COR-L47 (cell line): ENCODE data around the gene CPTP.

Experiments used
- DNase-seq: peaks from one replicate; lab custom pipeline; 2025; lab: John Stamatoyannopoulos, UW

Gene CPTP

DNA sequence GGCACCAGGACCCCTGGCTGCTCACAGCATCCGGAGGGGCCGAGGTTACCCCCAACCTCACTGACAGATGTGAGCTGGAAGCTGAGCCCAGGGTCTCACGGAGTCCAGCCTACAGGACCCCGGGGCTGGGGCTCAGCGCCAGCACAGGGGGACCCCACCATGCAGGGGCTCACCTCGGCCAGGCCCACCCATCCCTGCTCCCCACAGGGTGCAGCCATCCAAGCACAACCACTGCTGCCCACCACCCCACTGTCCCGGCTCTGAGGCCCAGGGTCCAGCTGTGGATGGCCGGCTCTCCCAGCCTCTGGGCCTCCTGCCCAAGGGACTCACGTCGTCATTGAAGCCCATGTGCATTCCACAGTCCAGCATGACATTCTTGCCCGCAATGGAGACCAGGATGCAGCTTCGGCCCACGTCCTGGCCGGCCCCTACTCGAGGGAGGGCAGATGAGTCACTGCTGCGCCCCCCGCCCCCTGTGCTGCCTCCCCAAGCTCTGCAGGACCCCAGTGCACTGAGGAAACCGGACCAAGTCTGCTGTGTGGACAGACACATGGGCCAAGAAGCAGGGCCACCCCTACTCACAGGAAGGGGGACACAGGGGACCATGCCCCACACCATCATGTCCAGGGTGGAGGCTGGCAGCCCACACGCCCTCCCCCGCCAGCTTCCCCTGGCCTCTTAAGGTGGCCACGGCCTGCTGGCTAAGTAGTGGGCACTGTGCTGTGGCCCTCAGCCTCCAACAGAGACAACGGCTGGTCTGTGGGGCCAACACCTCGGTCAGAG lies 3.7 kb upstream of the CPTP start:
- no peak for DNase-seq

DNA sequence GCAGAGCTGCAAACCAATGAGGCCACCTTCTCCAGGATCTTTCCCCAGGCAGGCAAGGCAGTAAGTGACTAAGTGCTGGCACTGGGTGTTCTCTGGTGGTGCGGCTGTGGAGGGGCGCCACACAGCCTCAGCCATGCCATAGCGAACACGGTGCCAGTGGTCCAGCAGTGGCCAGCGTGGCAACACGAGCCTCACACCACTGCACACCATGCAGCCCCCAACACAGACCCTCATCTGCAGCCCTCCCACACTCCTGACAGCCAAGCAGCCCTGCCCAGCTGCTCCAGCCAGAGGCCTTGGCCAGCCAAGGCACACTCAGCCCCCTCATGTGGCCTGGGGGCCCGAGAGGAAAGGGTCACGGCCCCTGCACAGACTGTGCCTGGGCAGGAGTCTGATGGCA lies 3.1 kb upstream of the CPTP start:
- no peak for DNase-seq

DNA sequence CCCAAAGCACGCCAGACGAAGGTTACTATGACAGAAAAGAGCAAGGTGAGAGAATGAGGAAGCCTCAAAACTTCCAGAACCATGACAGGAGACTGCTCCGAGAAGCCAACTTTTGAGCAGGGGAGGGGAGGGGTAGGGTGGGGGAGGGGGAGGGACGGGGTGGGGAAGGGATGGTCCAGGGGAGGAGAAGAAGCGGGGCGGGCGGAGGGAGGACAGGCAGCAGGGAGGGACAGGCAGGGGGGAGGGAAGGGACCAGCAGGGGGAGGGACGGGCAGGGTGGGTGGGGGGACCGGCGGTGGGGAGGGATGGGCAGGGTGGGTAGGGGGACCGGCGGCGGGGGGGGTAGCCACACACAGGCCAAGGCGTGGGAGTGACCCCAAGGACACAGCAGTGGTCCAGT lies 2.2 kb upstream of the CPTP start:
- no peak for DNase-seq

DNA sequence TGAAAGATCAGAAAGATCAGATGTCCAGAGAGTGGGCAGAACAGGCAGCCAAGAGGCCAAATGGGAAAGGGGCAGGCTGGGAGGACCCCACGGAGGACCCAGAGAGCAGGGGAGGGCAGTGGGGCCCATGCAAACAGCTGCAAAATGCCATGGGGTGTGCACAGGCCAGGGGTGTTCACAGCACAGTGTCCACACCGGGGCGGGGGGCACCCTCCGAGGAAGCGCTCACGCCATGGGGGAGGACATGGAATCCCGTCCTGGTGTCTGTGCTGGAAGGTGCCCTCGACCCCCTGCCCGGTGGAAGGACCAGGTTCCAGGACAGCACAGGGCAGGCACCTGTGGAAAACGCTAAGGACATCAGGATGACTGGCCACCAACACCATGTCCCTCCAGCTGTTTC lies 1.6 kb upstream of the CPTP start:
- no peak for DNase-seq

DNA sequence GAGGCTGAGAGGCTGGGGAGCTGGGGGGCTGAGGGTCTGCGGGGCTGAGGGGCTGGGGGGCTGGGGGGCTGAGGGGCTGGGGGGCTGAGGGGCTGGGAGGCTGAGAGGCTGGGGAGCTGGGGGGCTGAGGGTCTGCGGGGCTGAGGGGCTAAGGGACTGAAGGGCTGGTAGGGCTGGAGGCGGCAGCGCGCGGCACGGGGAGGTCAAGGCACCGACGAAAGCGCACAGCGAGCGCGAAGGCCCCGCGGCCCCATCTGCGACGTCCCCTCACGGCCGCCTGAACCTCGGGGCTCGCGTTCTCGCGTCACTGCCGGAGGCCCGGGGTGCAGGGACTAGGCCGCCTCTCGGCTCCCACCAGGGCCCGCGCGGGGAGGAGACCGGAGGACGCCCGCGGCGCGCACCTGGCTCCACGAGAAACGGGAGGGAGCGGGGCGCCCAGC lies 498 bp upstream of the CPTP start:
- no peak for DNase-seq

DNA sequence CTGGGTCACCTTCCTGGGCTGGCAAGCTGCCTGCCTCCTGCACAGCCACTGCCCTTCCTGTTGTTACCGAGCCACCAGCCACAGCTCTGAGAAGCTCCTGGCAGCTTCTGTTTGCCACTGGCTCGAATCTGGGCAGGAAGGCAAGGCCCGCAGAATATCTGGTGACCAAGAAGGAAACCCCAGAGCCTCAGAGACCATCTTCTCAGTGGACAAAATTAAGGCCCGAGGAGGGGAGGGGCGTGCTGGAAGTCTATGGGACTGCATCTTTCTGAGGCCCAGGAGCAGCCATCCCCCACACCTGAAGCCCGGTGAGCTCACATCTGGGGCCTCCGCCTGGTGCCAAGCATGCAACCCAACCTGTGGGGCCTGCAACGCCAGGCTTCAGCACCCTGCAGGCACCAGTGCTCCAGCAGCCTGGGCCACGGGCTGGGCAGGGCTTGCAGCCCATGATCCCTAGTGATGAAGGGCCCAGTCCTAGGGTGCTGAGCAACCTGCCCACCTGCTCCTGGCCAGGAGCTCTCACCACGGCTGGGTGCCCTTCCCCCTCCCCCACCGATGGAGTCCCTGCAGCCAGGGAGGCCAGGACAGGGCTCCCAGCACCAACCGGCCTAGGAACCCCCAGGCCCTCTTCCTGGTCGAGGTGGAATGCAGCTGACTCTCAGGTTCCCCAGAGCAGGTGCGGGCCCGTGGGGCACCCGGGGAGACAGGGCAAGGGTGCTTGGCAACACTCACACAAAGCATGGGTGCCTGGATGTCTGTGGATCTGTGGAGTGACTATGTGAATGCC lies 879 bp downstream of the CPTP start:
- no peak for DNase-seq

DNA sequence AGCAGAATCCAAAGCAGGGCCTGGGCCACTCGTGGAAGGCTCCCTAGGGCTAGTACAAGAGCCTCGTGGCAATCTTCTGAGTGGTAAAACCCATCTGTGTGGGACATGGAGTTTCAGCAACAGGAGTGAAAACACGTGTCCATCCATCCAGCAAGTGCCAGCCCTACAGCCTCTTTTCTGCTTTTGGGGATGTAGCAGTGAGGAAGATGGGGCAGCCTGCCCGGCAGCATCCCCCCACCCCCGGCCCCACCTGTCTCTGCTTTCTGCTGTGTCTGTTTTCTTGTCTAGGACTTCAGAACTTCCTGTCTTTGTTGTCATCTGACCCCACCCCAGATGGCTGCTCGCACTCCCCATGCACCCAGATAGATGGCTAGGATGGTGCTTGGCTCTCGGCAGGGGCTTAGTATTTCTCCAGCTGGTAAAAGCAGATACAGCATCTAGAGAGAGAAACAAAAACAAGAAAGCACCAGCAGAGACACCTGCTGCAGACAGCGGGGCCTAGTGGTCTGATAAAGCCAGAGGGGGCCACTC lies 1.5 kb downstream of the CPTP start:
- DNase-seq: no peak

DNA sequence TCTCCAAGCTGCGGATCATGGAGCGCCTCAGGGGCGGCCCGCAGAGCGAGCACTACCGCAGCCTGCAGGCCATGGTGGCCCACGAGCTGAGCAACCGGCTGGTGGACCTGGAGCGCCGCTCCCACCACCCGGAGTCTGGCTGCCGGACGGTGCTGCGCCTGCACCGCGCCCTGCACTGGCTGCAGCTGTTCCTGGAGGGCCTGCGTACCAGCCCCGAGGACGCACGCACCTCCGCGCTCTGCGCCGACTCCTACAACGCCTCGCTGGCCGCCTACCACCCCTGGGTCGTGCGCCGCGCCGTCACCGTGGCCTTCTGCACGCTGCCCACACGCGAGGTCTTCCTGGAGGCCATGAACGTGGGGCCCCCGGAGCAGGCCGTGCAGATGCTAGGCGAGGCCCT lies 2.7 kb downstream of the CPTP start:
- no peak for DNase-seq

DNA sequence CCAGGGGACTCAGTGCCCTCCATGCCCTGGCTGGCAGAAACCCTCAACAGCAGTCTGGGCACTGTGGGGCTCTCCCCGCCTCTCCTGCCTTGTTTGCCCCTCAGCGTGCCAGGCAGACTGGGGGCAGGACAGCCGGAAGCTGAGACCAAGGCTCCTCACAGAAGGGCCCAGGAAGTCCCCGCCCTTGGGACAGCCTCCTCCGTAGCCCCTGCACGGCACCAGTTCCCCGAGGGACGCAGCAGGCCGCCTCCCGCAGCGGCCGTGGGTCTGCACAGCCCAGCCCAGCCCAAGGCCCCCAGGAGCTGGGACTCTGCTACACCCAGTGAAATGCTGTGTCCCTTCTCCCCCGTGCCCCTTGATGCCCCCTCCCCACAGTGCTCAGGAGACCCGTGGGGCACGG lies 3.7 kb downstream of the CPTP start:
- no peak for DNase-seq

DNA sequence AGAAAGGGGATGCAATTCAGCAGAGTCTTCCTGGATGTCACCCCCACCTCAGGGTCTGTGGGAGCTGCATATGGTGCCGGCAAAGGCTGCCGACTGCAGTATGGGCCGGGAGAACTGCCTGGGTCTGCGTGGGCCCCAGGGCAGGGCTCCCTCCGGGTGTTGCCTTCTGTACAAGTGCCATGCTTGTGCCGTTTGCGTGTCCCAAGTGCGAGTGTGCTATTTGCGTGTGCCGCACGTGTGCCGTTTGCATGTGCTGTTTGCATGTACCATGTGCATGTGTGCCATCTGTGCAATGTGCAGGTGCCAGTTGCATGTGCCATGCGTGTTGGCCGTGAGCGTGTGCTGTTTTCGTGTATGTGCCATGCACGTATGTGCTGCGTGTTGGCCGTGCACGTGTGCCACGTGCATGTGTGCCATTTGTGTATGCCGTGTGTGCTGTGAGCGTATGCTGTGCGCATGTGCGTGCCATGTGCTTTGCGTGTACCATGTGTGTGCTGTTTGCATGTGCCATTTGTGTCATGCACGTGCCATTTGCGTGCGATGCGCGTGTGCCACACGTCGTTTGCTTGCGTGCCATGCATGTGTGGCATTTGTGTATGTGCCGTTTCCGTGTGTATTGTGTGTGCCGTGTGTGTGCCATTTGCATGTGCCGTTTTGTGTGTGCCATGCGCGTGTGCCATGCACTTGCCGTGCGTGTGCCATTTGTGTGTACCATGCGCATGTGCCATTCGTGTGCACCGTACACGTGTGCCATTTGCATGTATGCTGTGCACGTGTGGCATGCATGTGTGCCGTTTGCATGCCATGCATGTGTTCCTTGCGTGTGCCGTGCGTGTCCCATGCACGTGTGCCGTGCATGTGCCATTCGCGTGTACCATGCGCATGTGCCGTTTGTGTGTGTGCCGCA lies 5.0 kb downstream of the CPTP start:
- no peak for DNase-seq

DNA sequence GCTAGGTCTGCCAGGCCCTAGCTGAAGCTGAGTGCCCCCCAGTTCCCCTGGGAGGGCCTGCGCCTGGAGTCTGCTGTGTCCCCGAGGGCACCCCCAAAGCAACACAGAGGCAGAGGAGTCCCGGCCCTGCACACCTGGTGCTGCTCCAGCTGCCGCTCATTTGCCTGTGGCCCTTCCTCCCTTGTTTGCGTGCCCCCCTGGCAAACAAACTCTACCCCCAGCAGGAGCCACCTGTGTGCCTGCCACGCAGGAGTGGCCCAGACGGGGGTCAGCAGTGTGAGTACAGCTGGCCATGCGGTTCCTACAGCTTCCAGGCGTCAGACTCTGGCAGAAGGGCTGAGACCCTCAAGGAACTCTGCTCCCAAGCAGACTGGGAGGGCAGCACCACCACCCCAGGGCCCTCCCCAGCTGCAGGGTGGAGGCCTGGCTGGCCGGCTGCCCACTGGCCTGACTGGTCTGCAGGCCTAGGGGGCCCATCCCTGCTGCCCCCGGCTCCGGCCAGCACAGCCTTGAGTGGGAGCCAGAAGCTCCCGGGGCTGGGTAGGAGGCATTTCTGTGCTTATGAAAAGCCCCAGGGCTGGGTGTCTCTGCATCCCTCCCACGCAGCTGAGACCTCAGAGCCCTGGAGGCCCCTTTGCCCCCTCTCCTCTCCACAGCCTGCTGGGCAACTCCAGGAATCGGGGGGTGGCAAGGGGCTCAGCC lies 5.9 kb downstream of the CPTP start:
- DNase-seq: no peak

DNA sequence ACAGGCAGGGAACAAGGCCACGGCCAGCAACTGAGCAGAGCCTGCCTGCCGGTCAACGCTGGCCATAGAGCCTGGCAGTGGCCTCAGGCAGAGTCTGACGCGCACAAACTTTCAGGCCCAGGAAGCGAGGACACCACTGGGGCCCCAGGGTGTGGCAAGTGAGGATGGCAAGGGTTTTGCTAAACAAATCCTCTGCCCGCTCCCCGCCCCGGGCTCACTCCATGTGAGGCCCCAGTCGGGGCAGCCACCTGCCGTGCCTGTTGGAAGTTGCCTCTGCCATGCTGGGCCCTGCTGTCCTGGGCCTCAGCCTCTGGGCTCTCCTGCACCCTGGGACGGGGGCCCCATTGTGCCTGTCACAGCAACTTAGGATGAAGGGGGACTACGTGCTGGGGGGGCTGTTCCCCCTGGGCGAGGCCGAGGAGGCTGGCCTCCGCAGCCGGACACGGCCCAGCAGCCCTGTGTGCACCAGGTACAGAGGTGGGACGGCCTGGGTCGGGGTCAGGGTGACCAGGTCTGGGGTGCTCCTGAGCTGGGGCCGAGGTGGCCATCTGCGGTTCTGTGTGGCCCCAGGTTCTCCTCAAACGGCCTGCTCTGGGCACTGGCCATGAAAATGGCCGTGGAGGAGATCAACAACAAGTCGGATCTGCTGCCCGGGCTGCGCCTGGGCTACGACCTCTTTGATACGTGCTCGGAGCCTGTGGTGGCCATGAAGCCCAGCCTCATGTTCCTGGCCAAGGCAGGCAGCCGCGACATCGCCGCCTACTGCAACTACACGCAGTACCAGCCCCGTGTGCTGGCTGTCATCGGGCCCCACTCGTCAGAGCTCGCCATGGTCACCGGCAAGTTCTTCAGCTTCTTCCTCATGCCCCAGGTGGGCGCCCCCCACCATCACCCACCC lies 6.7 kb downstream of the CPTP start, which contains the start of gene TAS1R3:
Gene TAS1R3 (plus strand): TSS at position 213 of the 898 bp plus-strand sequence. CDS start 66 bp downstream, at position 279.
- no peak for DNase-seq

DNA sequence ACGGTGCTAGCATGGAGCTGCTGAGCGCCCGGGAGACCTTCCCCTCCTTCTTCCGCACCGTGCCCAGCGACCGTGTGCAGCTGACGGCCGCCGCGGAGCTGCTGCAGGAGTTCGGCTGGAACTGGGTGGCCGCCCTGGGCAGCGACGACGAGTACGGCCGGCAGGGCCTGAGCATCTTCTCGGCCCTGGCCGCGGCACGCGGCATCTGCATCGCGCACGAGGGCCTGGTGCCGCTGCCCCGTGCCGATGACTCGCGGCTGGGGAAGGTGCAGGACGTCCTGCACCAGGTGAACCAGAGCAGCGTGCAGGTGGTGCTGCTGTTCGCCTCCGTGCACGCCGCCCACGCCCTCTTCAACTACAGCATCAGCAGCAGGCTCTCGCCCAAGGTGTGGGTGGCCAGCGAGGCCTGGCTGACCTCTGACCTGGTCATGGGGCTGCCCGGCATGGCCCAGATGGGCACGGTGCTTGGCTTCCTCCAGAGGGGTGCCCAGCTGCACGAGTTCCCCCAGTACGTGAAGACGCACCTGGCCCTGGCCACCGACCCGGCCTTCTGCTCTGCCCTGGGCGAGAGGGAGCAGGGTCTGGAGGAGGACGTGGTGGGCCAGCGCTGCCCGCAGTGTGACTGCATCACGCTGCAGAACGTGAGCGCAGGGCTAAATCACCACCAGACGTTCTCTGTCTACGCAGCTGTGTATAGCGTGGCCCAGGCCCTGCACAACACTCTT lies 7.6 kb downstream of the CPTP start:
- no peak for DNase-seq

DNA sequence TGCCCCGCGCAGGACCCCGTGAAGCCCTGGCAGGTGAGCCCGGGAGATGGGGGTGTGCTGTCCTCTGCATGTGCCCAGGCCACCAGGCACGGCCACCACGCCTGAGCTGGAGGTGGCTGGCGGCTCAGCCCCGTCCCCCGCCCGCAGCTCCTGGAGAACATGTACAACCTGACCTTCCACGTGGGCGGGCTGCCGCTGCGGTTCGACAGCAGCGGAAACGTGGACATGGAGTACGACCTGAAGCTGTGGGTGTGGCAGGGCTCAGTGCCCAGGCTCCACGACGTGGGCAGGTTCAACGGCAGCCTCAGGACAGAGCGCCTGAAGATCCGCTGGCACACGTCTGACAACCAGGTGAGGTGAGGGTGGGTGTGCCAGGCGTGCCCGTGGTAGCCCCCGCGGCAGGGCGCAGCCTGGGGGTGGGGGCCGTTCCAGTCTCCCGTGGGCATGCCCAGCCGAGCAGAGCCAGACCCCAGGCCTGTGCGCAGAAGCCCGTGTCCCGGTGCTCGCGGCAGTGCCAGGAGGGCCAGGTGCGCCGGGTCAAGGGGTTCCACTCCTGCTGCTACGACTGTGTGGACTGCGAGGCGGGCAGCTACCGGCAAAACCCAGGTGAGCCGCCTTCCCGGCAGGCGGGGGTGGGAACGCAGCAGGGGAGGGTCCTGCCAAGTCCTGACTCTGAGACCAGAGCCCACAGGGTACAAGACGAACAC lies 8.3 kb downstream of the CPTP start:
- DNase-seq: no peak

DNA sequence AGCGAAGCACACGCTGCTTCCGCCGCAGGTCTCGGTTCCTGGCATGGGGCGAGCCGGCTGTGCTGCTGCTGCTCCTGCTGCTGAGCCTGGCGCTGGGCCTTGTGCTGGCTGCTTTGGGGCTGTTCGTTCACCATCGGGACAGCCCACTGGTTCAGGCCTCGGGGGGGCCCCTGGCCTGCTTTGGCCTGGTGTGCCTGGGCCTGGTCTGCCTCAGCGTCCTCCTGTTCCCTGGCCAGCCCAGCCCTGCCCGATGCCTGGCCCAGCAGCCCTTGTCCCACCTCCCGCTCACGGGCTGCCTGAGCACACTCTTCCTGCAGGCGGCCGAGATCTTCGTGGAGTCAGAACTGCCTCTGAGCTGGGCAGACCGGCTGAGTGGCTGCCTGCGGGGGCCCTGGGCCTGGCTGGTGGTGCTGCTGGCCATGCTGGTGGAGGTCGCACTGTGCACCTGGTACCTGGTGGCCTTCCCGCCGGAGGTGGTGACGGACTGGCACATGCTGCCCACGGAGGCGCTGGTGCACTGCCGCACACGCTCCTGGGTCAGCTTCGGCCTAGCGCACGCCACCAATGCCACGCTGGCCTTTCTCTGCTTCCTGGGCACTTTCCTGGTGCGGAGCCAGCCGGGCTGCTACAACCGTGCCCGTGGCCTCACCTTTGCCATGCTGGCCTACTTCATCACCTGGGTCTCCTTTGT lies 9.1 kb downstream of the CPTP start:
- DNase-seq: no peak

DNA sequence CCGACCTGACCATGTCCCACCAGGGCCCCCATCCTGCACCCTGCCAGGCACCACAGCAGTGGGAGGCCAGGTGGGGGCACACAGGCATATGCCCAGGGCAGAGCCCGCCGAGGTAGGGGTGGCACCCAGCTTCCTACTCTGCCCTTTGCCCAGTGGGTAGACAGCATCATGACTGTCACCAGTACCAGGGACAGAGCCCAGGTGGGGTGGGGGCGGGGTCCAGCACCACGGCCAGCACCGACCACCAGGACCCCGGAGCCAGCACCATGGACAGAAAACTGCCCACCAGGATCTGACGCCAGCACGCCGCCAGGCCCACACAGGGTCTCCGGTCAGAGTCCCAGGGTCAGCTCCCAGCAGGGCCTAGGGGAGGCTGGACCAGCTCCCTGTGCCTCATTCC lies 10.2 kb downstream of the CPTP start:
- DNase-seq: no peak

DNA sequence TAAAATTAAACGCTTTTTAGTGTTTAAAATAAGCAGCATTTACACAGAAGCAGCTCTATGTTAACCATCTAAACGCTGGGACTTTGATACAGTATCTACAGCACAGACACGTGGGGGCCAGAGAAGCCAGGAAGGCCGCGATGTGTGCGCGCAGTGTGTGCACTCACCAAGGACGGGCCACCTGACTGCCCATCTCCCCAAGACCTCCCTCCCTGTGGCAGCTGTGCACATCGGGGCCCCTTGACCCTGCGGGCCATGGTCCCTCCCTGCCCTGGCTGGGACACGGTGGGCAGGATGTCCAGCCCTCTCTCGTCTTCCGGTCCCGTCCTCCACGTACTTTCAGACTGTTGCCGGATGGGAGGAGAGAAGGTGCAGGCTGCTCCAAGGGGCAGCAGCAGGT lies 10.7 kb downstream of the CPTP start:
- no peak for DNase-seq

DNA sequence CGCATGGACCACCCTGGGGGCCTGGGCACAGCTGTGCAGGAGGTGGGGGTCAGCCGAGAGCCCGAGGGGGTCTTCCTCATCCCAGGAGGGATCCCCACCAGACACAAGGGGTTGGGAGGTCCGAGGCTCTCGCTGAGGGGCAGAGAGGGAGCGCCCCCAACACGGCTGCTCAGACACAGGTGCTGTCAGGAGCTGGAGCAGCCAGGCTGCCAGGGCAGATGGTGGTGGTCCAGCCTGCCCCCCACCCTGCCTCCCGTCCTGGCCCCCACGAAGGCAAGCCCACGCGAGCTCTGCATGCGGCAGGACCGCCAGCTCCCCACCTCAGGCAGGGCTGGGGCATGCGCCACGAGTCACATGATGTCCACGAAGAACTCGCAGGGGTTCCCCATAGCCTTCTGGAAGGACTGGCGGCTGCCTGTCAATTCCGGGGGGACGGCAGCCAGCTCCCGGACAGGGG lies 11.2 kb downstream of the CPTP start:
- DNase-seq: no peak
